SK-N-SH treated with all-trans-retinoic acid at 6 μM for 48 hours (cell line): Measurements from ENCODE around the gene SLITRK2.

Experiments used
- ATAC-seq: fragments of 200-7000 bp; cut with Tn5 transposase; 3 replicates; pipeline ENCODE4 v1.9.1; 2020; ENCODE audit warnings: mild to moderate bottlenecking, moderate library complexity
- ARNTL ChIP-seq: fragments of 450-650 bp; formaldehyde crosslinking; IDR thresholded peaks from 2 replicates; pipeline ENCODE4 v1.5.0; 2020; ENCODE audit warnings: low read depth, mild to moderate bottlenecking, moderate library complexity, borderline replicate concordance
- BACH2 ChIP-seq: fragments of 250-450 bp; sonication (Bioruptor Pico); IDR thresholded peaks from 2 replicates; pipeline ENCODE4 v1.9.0; 2021; ENCODE audit warnings: mild to moderate bottlenecking, borderline replicate concordance
- CREB5 ChIP-seq: fragments of 250-450 bp; sonication (Bioruptor Pico); IDR thresholded peaks from 2 replicates; pipeline ENCODE4 v1.5.1; 2020; ENCODE audit warnings: low read depth, mild to moderate bottlenecking, moderate library complexity
- CSDC2 ChIP-seq: fragments of 250-450 bp; sonication (Bioruptor Pico); IDR thresholded peaks from 2 replicates; pipeline ENCODE4 v1.5.0; 2020; ENCODE audit warnings: mild to moderate bottlenecking, moderate library complexity
- ESRRG ChIP-seq: fragments of 250-450 bp; sonication (Bioruptor Pico); IDR thresholded peaks from 2 replicates; pipeline ENCODE4 v1.6.1; 2021; ENCODE audit warnings: mild to moderate bottlenecking
- GLIS3 ChIP-seq: fragments of 250-450 bp; sonication (Bioruptor Pico); IDR thresholded peaks from 2 replicates; pipeline ENCODE4 v1.5.0; 2020; ENCODE audit warnings: mild to moderate bottlenecking, moderate library complexity
- ISL1 ChIP-seq: fragments of 250-450 bp; sonication (Bioruptor Pico); IDR thresholded peaks from 2 replicates; pipeline ENCODE4 v2.1.2; 2022; ENCODE audit warnings: mild to moderate bottlenecking, moderate library complexity
- OSR1 ChIP-seq: fragments of 250-450 bp; sonication (Bioruptor Pico); IDR thresholded peaks from 2 replicates; pipeline ENCODE4 v1.8.0; 2022; ENCODE audit warnings: moderate library complexity, mild to moderate bottlenecking, inconsistent platforms
- PPARA ChIP-seq: fragments of 250-450 bp; sonication (Bioruptor Pico); IDR thresholded peaks from 2 replicates; pipeline ENCODE4 v1.5.0; 2020; ENCODE audit warnings: mild to moderate bottlenecking, borderline replicate concordance
- RARB ChIP-seq: fragments of 250-450 bp; sonication (Bioruptor Pico); IDR thresholded peaks from 2 replicates; pipeline ENCODE4 v1.8.0; 2021; ENCODE audit warnings: mild to moderate bottlenecking, moderate library complexity
- SNAI2 ChIP-seq: fragments of 250-450 bp; sonication (Bioruptor Pico); IDR thresholded peaks from 2 replicates; pipeline ENCODE4 v1.5.0; 2020; ENCODE audit warnings: mild to moderate bottlenecking, moderate library complexity
- TCF4 ChIP-seq: fragments of 250-450 bp; sonication (Bioruptor Pico); IDR thresholded peaks from 2 replicates; pipeline ENCODE4 v1.8.0; 2021; ENCODE audit warnings: mild to moderate bottlenecking, moderate library complexity, borderline replicate concordance
- TOX ChIP-seq: fragments of 250-450 bp; sonication (Bioruptor Pico); IDR thresholded peaks from 2 replicates; pipeline ENCODE4 v1.8.0; 2021; ENCODE audit warnings: mild to moderate bottlenecking, moderate library complexity, borderline replicate concordance
- TSHZ2 ChIP-seq: fragments of 250-450 bp; sonication (Bioruptor Pico); IDR thresholded peaks from 2 replicates; pipeline ENCODE4 v1.5.0; 2020; ENCODE audit warnings: mild to moderate bottlenecking, moderate library complexity
- ZC3H10 ChIP-seq: fragments of 250-450 bp; sonication (Bioruptor Pico); IDR thresholded peaks from 2 replicates; pipeline ENCODE4 v1.5.1; 2021; ENCODE audit warnings: mild to moderate bottlenecking, moderate library complexity
- ZFP3 ChIP-seq: fragments of 250-450 bp; sonication (Bioruptor Pico); IDR thresholded peaks from 2 replicates; pipeline ENCODE4 v1.5.0; 2020; ENCODE audit warnings: mild to moderate bottlenecking, moderate library complexity
- ZFP30 ChIP-seq: fragments of 450-650 bp; formaldehyde crosslinking; IDR thresholded peaks from 2 replicates; pipeline ENCODE4 v1.5.0; 2022; ENCODE audit warnings: mild to moderate bottlenecking, moderate library complexity
- ZNF565 ChIP-seq: fragments of 450-650 bp; formaldehyde crosslinking; conservative IDR thresholded peaks from 2 replicates; pipeline ENCODE4 v1.5.0; 2020; ENCODE audit warnings: low read depth, mild to moderate bottlenecking, moderate library complexity
- ZNF70 ChIP-seq: fragments of 450-650 bp; formaldehyde crosslinking; IDR thresholded peaks from 2 replicates; pipeline ENCODE4 v1.5.0; 2020; ENCODE audit warnings: mild to moderate bottlenecking, moderate library complexity
- ZNF8 ChIP-seq: fragments of 450-650 bp; formaldehyde crosslinking; IDR thresholded peaks from 2 replicates; pipeline ENCODE4 v1.5.0; 2020; ENCODE audit warnings: mild to moderate bottlenecking, moderate library complexity
- TF ChIP-seq, protein P1 (sequence below): fragments of 250-450 bp; sonication (Bioruptor Pico); IDR thresholded peaks from 2 replicates; pipeline ENCODE4 v1.5.1; 2021; ENCODE audit warnings: mild to moderate bottlenecking, moderate library complexity
- TF ChIP-seq, protein P2 (sequence below): fragments of 250-450 bp; sonication (Bioruptor Pico); IDR thresholded peaks from 2 replicates; pipeline ENCODE4 v1.8.0; 2020; ENCODE audit warnings: mild to moderate bottlenecking, moderate library complexity, borderline replicate concordance

SLITRK2 gene

GRCh38 chrX:145856181-145856580 is 38.6 kb downstream of the SLITRK2 start:
- TF ChIP-seq ARNTL (CRISPR knock-in tag) (no peak), ZNF8 (CRISPR knock-in tag) (no peak), TOX (CRISPR knock-in tag) (no peak), CSDC2 (CRISPR knock-in tag) (no peak), ESRRG (CRISPR knock-in tag) (no peak), TSHZ2 (CRISPR knock-in tag) (no peak), GLIS3 (CRISPR knock-in tag) (no peak), BACH2 (CRISPR knock-in tag) (no peak), PPARA (CRISPR knock-in tag) (no peak), ZFP3 (CRISPR knock-in tag) (no peak), ZC3H10 (no peak), RARB (no peak), OSR1 (CRISPR knock-in tag) (no peak), CREB5 (CRISPR knock-in tag) (no peak), ZNF70 (CRISPR knock-in tag) (no peak)
- TF ChIP-seq, protein P1, sequence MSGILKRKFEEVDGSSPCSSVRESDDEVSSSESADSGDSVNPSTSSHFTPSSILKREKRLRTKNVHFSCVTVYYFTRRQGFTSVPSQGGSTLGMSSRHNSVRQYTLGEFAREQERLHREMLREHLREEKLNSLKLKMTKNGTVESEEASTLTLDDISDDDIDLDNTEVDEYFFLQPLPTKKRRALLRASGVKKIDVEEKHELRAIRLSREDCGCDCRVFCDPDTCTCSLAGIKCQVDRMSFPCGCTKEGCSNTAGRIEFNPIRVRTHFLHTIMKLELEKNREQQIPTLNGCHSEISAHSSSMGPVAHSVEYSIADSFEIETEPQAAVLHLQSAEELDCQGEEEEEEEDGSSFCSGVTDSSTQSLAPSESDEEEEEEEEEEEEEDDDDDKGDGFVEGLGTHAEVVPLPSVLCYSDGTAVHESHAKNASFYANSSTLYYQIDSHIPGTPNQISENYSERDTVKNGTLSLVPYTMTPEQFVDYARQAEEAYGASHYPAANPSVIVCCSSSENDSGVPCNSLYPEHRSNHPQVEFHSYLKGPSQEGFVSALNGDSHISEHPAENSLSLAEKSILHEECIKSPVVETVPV: no peak
- TF ChIP-seq, protein P2, sequence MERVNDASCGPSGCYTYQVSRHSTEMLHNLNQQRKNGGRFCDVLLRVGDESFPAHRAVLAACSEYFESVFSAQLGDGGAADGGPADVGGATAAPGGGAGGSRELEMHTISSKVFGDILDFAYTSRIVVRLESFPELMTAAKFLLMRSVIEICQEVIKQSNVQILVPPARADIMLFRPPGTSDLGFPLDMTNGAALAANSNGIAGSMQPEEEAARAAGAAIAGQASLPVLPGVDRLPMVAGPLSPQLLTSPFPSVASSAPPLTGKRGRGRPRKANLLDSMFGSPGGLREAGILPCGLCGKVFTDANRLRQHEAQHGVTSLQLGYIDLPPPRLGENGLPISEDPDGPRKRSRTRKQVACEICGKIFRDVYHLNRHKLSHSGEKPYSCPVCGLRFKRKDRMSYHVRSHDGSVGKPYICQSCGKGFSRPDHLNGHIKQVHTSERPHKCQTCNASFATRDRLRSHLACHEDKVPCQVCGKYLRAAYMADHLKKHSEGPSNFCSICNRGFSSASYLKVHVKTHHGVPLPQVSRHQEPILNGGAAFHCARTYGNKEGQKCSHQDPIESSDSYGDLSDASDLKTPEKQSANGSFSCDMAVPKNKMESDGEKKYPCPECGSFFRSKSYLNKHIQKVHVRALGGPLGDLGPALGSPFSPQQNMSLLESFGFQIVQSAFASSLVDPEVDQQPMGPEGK (CRISPR knock-in tag): no peak
- no peak for ATAC-seq

DNA sequence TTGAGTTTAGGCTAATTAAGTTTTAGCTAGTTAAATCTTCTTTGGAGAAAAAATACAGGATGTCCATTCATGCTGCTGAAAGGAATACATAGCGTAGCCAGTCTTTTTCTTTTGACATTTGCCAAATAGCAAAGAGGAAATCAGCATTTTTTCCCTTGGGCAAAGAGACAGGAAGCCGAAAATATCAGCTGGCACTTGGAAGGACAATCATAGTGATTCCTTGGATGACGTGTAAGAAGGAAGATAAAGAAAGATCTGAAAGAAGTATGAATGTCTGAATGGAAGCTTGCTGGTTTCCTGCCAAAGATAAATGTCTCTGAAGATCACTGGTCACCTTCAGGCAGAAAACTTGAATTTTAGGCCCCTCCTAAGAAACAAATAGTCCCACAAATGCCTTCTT is 44.2 kb downstream of the SLITRK2 start:
- ATAC-seq: no peak
- TF ChIP-seq TCF4 (CRISPR knock-in tag) (no peak), OSR1 (CRISPR knock-in tag) (no peak), ZNF565 (CRISPR knock-in tag) (no peak), ZFP3 (CRISPR knock-in tag) (no peak), ESRRG (CRISPR knock-in tag) (no peak), GLIS3 (CRISPR knock-in tag) (no peak), ZNF8 (CRISPR knock-in tag) (no peak)

- TF ChIP-seq ZFP3 (CRISPR knock-in tag) (no peak), TOX (CRISPR knock-in tag) (no peak), ZFP30 (CRISPR knock-in tag) (no peak), RARB (no peak), ARNTL (CRISPR knock-in tag) (no peak), CSDC2 (CRISPR knock-in tag) (no peak), ISL1 (CRISPR knock-in tag) (no peak), ZNF565 (CRISPR knock-in tag) (no peak), TSHZ2 (CRISPR knock-in tag) (no peak), SNAI2 (CRISPR knock-in tag) (no peak), GLIS3 (CRISPR knock-in tag) (no peak), ZC3H10 (no peak)
- TF ChIP-seq, protein P1: no peak
- TF ChIP-seq, protein P2 (CRISPR knock-in tag): no peak
- ATAC-seq: no peak
Observed at GRCh38 chrX:145865082-145865481, 47.5 kb downstream of the SLITRK2 start.
